Measurements from ENCODE around the gene GUCA2B.

- TF ChIP-seq CTCF (IDR thresholded peaks at IDR 0.05 in 4 of 5, conservative IDR thresholded peaks at IDR 0.05 in 1 of 5) = no peak
- no peak for TF ChIP-seq POLR2A (IDR thresholded peaks at IDR 0.05)
These were observed 5.0 kb downstream of the GUCA2B start for GRCh38 chr1:42158189-42158588.
